GM12872 (cell line): Measurements from ENCODE around the gene ZNF524.

Experiments used
- CTCF ChIP-seq: IDR thresholded peaks from 3 replicates; pipeline ENCODE4 v1.5.1; 2011; ENCODE audit warnings: low read depth, mild to moderate bottlenecking, low read length, moderate library complexity; ENCODE audit not compliant: insufficient read depth

The ZNF524 gene

DNA sequence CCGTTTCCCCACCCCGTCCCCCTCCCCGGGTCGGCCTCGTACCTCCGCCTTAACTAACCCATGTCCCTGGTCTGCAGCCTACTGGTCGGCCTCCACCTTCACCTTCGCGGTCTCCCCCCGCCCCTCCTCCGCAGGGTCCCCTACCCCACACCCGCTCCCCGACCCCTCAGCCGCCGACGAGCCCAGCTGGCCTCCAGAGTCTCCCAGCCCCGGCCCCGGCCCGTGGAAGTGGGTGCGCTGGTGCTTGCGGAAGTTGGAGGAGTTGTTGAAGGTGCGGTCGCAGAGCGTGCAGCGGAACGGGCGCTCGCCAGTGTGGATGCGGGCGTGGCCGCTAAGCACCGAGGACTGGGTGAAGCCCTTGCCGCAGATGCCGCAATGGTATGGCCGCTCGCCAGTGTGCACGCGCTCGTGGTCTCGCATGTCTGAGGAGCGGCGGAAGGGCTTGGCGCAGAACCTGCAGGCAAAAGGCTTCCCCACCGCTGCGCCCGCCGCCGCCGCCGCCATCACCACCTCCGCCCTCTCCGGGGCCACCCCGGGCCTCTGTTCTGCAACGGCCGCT lies 21.7 kb downstream of the ZNF524 start:
- TF ChIP-seq CTCF = no peak

GRCh38 chr19:55622242-55622969 lies 22.3 kb downstream of the ZNF524 start:
- TF ChIP-seq CTCF = no peak

DNA sequence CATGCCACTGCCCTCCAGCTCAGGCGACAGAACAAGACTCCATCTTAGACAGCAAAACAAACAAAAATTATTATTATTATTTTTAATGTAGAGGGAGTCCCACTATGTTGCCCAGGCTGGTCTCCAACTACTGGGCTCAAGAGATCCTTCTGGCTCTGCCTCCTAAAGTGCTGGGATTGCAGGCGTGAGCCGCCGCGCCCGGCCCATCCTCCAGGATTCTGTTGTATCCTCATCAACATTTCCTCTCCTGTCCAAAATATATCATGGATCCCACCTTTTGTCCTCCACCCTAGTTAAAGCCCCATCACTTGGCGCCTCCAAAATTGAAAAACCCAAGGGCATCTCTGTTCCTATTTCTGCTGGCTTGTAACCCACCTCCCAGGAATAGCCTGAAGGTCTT lies 23.0 kb downstream of the ZNF524 start:
- TF ChIP-seq CTCF = no peak

DNA sequence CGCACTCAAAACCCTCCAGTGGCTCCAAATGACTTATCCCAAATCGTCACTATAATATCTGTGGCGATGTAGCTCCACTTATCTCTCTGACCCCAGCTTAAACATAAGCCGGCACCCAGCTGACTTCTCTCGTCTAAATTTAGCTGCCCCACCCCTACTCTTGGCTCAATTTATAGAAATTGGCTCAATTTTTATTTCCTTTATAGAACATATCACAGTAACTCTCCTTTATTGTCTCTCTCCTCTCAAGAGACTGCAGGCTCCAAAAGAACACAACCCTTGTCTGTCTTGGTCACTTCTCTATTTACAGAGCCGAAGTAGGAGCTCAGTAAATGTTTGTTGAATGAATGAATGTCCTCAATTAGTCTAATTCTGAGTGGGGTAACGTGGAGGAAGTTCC lies 23.5 kb downstream of the ZNF524 start:
- TF ChIP-seq CTCF = no peak

- no peak for TF ChIP-seq CTCF
Measured at GRCh38 chr19:55624109-55625003, 24.3 kb downstream of the ZNF524 start, which contains the start of gene ZNF784. TSS of gene ZNF784 (minus strand) at chr19:55624566. CDS start at chr19:55624561, 5 bp downstream.

DNA sequence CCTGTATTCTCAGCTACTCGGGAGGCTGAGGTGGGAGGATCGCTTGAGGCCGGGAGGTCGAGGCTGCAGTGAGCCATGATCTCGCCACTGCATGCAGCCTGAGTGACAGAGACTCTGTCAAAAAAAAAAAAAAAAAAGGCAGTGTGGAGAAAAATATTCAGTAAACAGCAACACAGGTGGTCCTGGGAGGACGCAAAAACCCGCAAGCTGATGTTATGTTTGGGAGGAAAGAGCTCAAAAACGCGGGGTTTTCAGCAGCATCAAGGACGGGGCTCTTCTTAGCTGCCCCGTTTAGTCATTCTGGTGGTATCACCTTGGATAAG lies 24.9 kb downstream of the ZNF524 start:
- TF ChIP-seq CTCF = no peak

- TF ChIP-seq CTCF = no peak
Measured at GRCh38 chr19:55626350-55626749, 26.3 kb downstream of the ZNF524 start.
